H9 (cell line): Measurements from ENCODE around the gene R3HDM2. TPM values are rescaled to one million over a fixed set of nuclear protein-coding genes. Genes with fewer than 3 reads are reported as not detected.

Experiments
- DNase-seq: peaks from one replicate; pipeline ENCODE4 v3.0.0-alpha.2; 2017
- H2AFZ ChIP-seq: one replicate; pipeline ENCODE4 v1.6.1; 2013; ENCODE audit warnings: mild to moderate bottlenecking, low read length, control low read depth, moderate library complexity
- H2AK5ac ChIP-seq: 2 replicates; pipeline ENCODE4 v1.6.1; 2013; ENCODE audit warnings: low read length, control low read depth, mixed read lengths; ENCODE audit not compliant: insufficient read length
- H2BK120ac ChIP-seq: one replicate; pipeline ENCODE4 v1.6.1; 2013; ENCODE audit warnings: low read depth, mild to moderate bottlenecking, low read length, control low read depth, inconsistent platforms; ENCODE audit not compliant: poor library complexity, severe bottlenecking
- H2BK12ac ChIP-seq: 2 replicates; pipeline ENCODE4 v1.6.1; 2013; ENCODE audit warnings: low read length, control low read depth, mixed read lengths, low read depth; ENCODE audit not compliant: insufficient read length
- H2BK15ac ChIP-seq: 2 replicates; pipeline ENCODE4 v1.6.1; 2013; ENCODE audit warnings: low read depth, low read length, control low read depth
- H2BK20ac ChIP-seq: one replicate; pipeline ENCODE4 v1.6.1; 2013; ENCODE audit warnings: low read depth, mild to moderate bottlenecking, low read length, control low read depth, inconsistent platforms; ENCODE audit not compliant: poor library complexity, severe bottlenecking
- H2BK5ac ChIP-seq: 2 replicates; pipeline ENCODE4 v1.6.1; 2013; ENCODE audit warnings: low read length, control low read depth, mixed read lengths; ENCODE audit not compliant: insufficient read length
- H3K14ac ChIP-seq: 2 replicates; pipeline ENCODE4 v1.6.1; 2013; ENCODE audit warnings: low read length, control low read depth; ENCODE audit not compliant: insufficient read depth
- H3K18ac ChIP-seq: 2 replicates; pipeline ENCODE4 v1.6.1; 2013; ENCODE audit warnings: low read depth, mild to moderate bottlenecking, mixed read lengths, low read length, control low read depth; ENCODE audit not compliant: insufficient read length
- H3K23ac ChIP-seq: 2 replicates; pipeline ENCODE4 v1.6.1; 2013; ENCODE audit warnings: low read length, control low read depth, mixed read lengths, low read depth; ENCODE audit not compliant: insufficient read length
- H3K23me2 ChIP-seq: 2 replicates; pipeline ENCODE4 v1.6.1; 2013; ENCODE audit warnings: low read depth, mild to moderate bottlenecking, mixed read lengths, low read length, control low read depth; ENCODE audit not compliant: insufficient read length, poor library complexity, severe bottlenecking
- H3K27ac ChIP-seq: 2 replicates; pipeline ENCODE4 v1.5.1; 2013; ENCODE audit warnings: low read length, control low read depth, mixed read lengths, low read depth; ENCODE audit not compliant: insufficient read length
- H3K27me3 ChIP-seq: 2 replicates; pipeline ENCODE4 v1.6.1; 2013; ENCODE audit warnings: low read length, control low read depth, inconsistent platforms; ENCODE audit not compliant: insufficient read depth
- H3K4ac ChIP-seq: 2 replicates; pipeline ENCODE4 v1.6.1; 2013; ENCODE audit warnings: low read depth, mild to moderate bottlenecking, control low read depth, inconsistent platforms, low read length, moderate library complexity
- H3K4me1 ChIP-seq: 2 replicates; pipeline ENCODE4 v1.6.1; 2013; ENCODE audit warnings: low read length, control low read depth, inconsistent platforms; ENCODE audit not compliant: insufficient read depth
- H3K4me2 ChIP-seq: 2 replicates; pipeline ENCODE4 v1.6.1; 2013; ENCODE audit warnings: low read length, control low read depth, mixed read lengths; ENCODE audit not compliant: insufficient read length, insufficient read depth
- H3K56ac ChIP-seq: 2 replicates; pipeline ENCODE4 v1.6.1; 2013; ENCODE audit warnings: low read depth, mild to moderate bottlenecking, mixed read lengths, low read length, control low read depth; ENCODE audit not compliant: insufficient read length
- H3K79me1 ChIP-seq: 2 replicates; pipeline ENCODE4 v1.6.1; 2013; ENCODE audit warnings: low read depth, mild to moderate bottlenecking, moderate library complexity, low read length, control low read depth, inconsistent platforms; ENCODE audit not compliant: insufficient read depth, poor library complexity, severe bottlenecking
- H3K79me2 ChIP-seq: 2 replicates; pipeline ENCODE4 v1.6.1; 2013; ENCODE audit warnings: low read length, control low read depth, inconsistent platforms; ENCODE audit not compliant: insufficient read depth
- H3K9ac ChIP-seq: 2 replicates; pipeline ENCODE4 v1.6.1; 2013; ENCODE audit warnings: low read length, control low read depth, mixed read lengths; ENCODE audit not compliant: insufficient read length; ENCODE audit errors: extremely low read depth
- H3K9me3 ChIP-seq: one replicate; pipeline ENCODE4 v1.6.1; 2013; ENCODE audit warnings: low read depth, low read length, inconsistent platforms; ENCODE audit not compliant: control insufficient read depth
- H3T11ph ChIP-seq: one replicate; pipeline ENCODE4 v1.6.1; 2013; ENCODE audit warnings: mild to moderate bottlenecking, low read length, control low read depth, inconsistent platforms
- H4K20me1 ChIP-seq: one replicate; pipeline ENCODE4 v1.6.1; 2013; ENCODE audit not compliant: control insufficient read depth, insufficient read length, insufficient read depth
- H4K5ac ChIP-seq: 2 replicates; pipeline ENCODE4 v1.6.1; 2013; ENCODE audit warnings: low read depth, mild to moderate bottlenecking, mixed read lengths, low read length, control low read depth; ENCODE audit not compliant: insufficient read length
- H4K8ac ChIP-seq: replicated peaks from 2 replicates; pipeline ENCODE4 v1.6.1; 2013; ENCODE audit warnings: low read length, control low read depth, mixed read lengths, low read depth; ENCODE audit not compliant: insufficient read length
- H4K91ac ChIP-seq: 2 replicates; pipeline ENCODE4 v1.6.1; 2013; ENCODE audit warnings: low read depth, mild to moderate bottlenecking, moderate library complexity, mixed read lengths, low read length, control low read depth; ENCODE audit not compliant: insufficient read length
- H3K27ac Mint-ChIP-seq, 3 experiments: 2 replicates in 2 of 3; 3 replicates in 1 of 3; pipeline ENCODE4 v1.8.0; 2020 to 2021; ENCODE audit warnings: mixed read lengths in 3 of 3, mild to moderate bottlenecking in 1 of 3, moderate library complexity in 1 of 3
- H3K27me3 Mint-ChIP-seq: 2 replicates; pipeline ENCODE4 v1.8.0; 2021; ENCODE audit warnings: low read depth, mild to moderate bottlenecking, moderate library complexity, mixed read lengths
- H3K36me3 Mint-ChIP-seq, 3 experiments: 2 replicates in 2 of 3; 3 replicates in 1 of 3; pipeline ENCODE4 v1.8.0; 2020 to 2021; ENCODE audit warnings: low read depth in 3 of 3, mixed read lengths in 3 of 3; ENCODE audit not compliant: insufficient read depth in 1 of 3
- H3K4me1 Mint-ChIP-seq, 2 experiments: 2 replicates each; pipeline ENCODE4 v1.8.0; 2020; ENCODE audit warnings: mixed read lengths in 2 of 2
- H3K4me3 Mint-ChIP-seq, 2 experiments: 2 replicates in 1 of 2; 3 replicates in 1 of 2; pipeline ENCODE4 v1.8.0; 2020 to 2021; ENCODE audit warnings: mild to moderate bottlenecking in 2 of 2, mixed read lengths in 2 of 2, moderate library complexity in 1 of 2
- H3K9me3 Mint-ChIP-seq, 2 experiments: 2 replicates in 1 of 2; 3 replicates in 1 of 2; pipeline ENCODE4 v1.8.0; 2020; ENCODE audit warnings: mild to moderate bottlenecking in 2 of 2, mixed read lengths in 2 of 2, moderate library complexity in 1 of 2
- CTCF ChIP-seq: fragments of 200-600 bp; sonication (generic); conservative IDR thresholded peaks from 3 replicates; pipeline ENCODE4 v1.8.0; 2021; ENCODE audit warnings: antibody characterized with exemption, mild to moderate bottlenecking
- WGBS: extraction: QIAGEN DNeasy Blood & Tissue Kit; methylation state at CpG from one replicate; pipeline ENCODE4 v1.1.7; 2013; ENCODE audit warnings: missing lambda C conversion rate, low lambda C conversion rate, mixed read lengths; ENCODE audit not compliant: insufficient read length; ENCODE audit errors: extremely low coverage; 5-methylcytosine and 5-hydroxymethylcytosine counted together
- total RNA-seq: library from RNA; stranded (reverse); gene quantifications from 2 replicates; pipeline ENCODE4 v1.2.1, GENCODE V29; 2021

Gene R3HDM2
- total RNA-seq, 1 experiment from 2014 or later = 43.9 TPM

GRCh38 chr12:57464569-57464968, 33.7 kb upstream of the R3HDM2 start:
- no peak overlapping the region for H2BK120ac ChIP-seq

More at GRCh38 chr12:57464569-57464968, 33.7 kb upstream of the R3HDM2 start:
- H3K18ac ChIP-seq = no peak overlapping the region
- H2BK20ac ChIP-seq = no peak overlapping the region
- no peaks in the 10 kb centered on the region for H3K9me3 ChIP-seq
- H3K14ac ChIP-seq = no peak overlapping the region
- no peak overlapping the region for H2BK12ac ChIP-seq
- Mint-ChIP-seq H3K4me3 (no peak overlapping the region; a peak in 1 of 5 replicates), H3K4me1 (peaks cover 14 to 16% of the 10 kb centered on the region in 2 experiments), H3K27ac (0 out of 7 replicates have a peak overlapping the region, but pooled peaks of 1 of the 3 experiments have one; percentile 9), H3K27me3 (peaks cover 42% of the 10 kb centered on the region), H3K9me3 (no peaks in the 10 kb centered on the region), H3K36me3 (peaks cover 0 to 36% (median 19%) of the 10 kb centered on the region in 3 experiments)
- no peak overlapping the region for H4K5ac ChIP-seq
- H3K79me2 ChIP-seq = no peaks in the 10 kb centered on the region
- no peaks in the 10 kb centered on the region for H4K20me1 ChIP-seq
- H3K27ac ChIP-seq = no peak overlapping the region
- no CpG with 5 or more reads among the region's 12 CpGs for WGBS
- H3K56ac ChIP-seq = no peak overlapping the region
- no peak overlapping the region for H2BK15ac ChIP-seq
- no peaks in the 10 kb centered on the region for H3K27me3 ChIP-seq
- H3K4me2 ChIP-seq = no peak overlapping the region
- peaks cover 10% of the 10 kb centered on the region for H3K23me2 ChIP-seq
- no peak overlapping the region for H3K23ac ChIP-seq
- no peak overlapping the region for H3K4ac ChIP-seq
- no peak overlapping the region for H2BK5ac ChIP-seq
- no peak for TF ChIP-seq CTCF
- no peak overlapping the region for H4K8ac ChIP-seq
- H2AK5ac ChIP-seq = no peak overlapping the region
- H4K91ac ChIP-seq = no peak overlapping the region
- H3T11ph ChIP-seq = no peak overlapping the region
- no peak overlapping the region for H3K9ac ChIP-seq
- H2AFZ ChIP-seq = no peak overlapping the region
- H3K4me1 ChIP-seq = no peaks in the 10 kb centered on the region
- peak; percentile 25 for DNase-seq
- no peaks in the 10 kb centered on the region for H3K79me1 ChIP-seq
